CD4-positive, alpha-beta T cell treated with Interleukin-17A for 4 hours (primary cell): ENCODE data around the gene ALKBH8.
A peak's percentile ranks its signal among the peaks of the same experiment; 100 is the strongest.
"Not testable (repeated sequence)": the region's sequence is repeated elsewhere in the genome, so short reads cannot be mapped to it uniquely, and the experiment has no call there.

Experiments used
- DNase-seq: peaks from one replicate; pipeline ENCODE4 v3.0.0-alpha.2; 2020; ENCODE audit warnings: mixed read lengths

Gene ALKBH8

DNA sequence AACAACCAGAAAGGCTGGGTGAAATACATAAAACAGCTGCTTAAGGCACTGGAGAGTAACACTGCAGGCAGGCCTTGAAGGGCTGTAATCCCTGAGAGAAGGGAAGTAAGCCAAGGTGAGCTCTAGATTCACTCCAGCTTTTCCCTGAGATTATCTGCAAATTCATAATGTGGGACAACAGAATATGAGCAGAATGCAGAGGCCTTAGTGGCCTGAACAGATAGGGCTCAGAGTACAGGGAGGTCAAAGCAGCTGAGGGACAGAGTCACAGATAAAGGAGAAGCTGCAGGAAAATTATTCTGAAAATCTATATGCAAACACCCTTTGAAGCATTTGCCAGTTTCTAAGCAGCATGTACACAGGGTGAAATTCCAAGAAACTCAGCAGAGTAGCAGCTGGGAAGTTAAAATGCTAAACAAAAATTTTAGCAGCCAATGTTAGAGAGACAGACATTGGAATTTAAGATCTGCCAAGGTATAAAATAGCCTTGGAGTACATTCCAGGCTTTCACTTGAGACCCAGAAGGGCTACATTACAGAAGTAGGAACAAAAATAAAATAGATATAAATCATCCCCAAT, 59.8 kb downstream of the ALKBH8 start:
- DNase-seq: no peak

- no peak for DNase-seq
These were observed 60.6 kb downstream of the ALKBH8 start for GRCh38 chr11:107504981-107505380.

GRCh38 chr11:107501713-107502112, 63.8 kb downstream of the ALKBH8 start:
- DNase-seq: no peak

GRCh38 chr11:107497371-107497770, 68.2 kb downstream of the ALKBH8 start:
- DNase-seq: not testable (repeated sequence)

- no peak for DNase-seq
These were observed 69.5 kb downstream of the ALKBH8 start for GRCh38 chr11:107496011-107496410.

- no peak for DNase-seq
These were observed 71.5 kb downstream of the ALKBH8 start for GRCh38 chr11:107494055-107494454.

DNA sequence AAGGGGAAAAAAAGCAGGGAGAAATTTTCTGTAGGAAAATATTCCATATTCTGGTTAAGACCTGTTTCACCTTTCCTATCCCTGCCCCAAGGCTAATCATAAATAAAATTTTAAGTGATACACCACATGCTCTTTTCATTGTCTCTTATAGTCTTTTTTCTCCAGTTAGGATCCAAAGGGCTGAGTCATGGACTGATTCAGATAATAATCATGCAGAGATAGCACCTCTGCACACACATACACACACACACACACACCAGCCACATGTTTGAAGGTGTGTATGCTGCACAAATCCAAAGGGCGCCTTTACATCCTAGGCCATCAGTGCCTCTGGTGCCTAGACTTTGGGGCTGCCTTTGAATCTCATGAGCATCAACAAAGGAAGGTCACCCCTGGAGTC, 72.4 kb downstream of the ALKBH8 start:
- no peak for DNase-seq

- no peak for DNase-seq
These were observed 74.7 kb downstream of the ALKBH8 start for GRCh38 chr11:107490836-107491235.

GRCh38 chr11:107482234-107482633, 83.3 kb downstream of the ALKBH8 start:
- DNase-seq: no peak

DNA sequence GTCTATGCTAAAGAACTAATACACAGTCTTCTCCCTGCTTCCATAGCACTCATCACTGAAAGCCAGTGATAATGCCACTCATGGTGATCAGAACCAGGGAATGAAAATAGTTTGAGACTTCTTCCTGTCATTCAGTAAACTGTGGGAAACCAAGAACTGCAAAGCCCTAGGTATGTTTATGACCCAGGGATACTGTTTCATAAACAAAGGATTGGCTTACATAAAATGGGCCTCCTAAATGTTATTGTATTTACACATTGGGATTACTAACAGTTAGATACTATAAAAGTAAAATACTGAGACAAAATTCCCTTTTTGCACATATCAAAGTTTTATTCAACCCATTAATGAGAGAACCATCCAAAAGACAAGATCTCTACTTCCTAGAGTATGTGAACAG, 86.6 kb downstream of the ALKBH8 start:
- no peak for DNase-seq

DNA sequence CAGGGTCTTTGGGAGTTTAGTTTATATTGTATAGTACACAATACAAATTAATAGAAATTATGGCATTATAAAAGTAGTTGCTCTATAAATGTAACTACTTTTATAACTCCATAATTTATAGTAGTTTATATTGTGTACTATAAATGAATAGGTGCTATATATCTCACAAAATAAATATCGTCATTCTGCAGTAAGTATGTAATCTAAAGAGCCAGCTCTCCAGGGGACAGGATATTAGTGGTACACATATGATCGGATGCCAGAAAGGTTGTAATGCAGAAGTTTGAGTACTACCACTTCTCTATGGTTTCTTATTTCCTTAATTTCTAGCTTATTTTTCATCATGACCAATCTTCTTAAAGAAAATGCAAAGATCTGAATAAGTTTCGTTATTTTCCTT, 87.7 kb downstream of the ALKBH8 start:
- no peak for DNase-seq

- no peak for DNase-seq
These were observed 91.7 kb downstream of the ALKBH8 start for GRCh38 chr11:107473792-107474191.

DNA sequence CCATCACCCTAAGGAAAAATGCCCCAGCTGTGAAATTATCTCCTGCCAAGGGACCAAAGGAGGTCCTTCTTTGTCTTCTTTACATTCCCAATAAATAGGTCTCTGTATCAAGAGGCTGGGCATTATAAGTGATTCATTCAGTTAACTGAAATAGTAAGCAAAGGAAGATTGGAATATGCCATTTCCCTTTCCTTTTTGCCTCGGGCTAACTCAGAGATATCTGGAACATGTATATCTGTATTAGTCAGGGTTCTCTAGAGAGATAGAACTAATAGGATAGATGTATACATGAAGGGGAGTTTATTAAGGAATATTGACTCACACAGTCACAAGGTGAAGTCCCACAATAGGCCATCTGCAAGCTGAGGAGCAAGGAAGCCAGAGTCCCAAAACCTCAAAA, 92.6 kb downstream of the ALKBH8 start:
- DNase-seq: no peak

- no peak for DNase-seq
These were observed 96.9 kb downstream of the ALKBH8 start for GRCh38 chr11:107468596-107468995.

DNA sequence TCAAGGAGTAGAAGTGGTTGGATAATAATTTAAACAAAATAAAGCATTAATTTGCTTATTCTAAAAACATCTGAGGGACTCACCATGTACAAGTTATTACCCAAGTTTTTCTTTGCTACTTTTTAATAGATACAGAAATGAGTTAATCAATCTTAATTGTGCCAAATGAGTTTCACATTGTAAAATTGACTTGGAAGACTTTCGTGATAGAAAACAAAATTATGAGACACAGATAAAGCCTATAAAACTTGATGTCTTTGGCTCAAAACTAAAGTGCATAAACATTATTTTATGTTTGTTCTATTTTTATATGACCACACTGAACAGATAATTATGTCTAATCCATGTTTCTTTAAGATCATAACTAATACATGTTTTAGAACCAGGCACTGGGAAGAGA, 97.8 kb downstream of the ALKBH8 start:
- DNase-seq: no peak

DNA sequence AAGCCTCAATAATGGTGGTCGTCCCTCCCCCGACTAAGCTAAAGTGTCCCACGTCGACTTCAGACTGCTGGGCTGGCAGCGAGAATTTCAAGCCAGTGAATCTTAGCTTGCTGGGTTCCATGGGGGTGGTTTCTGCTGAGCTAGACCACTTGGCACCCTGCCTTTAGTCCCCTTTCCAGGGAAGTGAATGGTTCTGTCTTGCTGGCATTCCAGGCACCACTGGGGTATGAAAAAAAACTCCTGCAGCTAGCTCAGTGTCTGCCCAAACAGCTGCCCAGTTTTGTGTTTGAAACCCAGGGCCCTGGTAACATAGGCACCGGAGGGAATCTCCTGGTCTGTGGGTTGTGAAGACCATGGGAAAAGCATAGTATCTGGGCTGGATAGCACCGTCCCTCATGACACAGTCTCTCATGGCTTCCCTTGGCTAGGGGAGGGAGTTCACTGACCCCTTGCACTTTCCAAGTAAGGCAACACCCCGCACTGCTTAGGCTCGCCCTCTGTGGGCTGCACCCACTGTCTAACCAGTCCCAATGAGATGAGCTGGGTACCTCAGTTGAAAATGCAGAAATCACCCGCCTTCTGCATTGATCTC, 99.2 kb downstream of the ALKBH8 start:
- DNase-seq: not testable (repeated sequence)

- peak; percentile 89 for DNase-seq
These were observed 107.8 kb downstream of the ALKBH8 start, which contains the start of gene CWF19L2 for GRCh38 chr11:107457558-107458271. TSS of gene CWF19L2 (minus strand) at chr11:107457825. CDS start at chr11:107457816, 9 bp downstream.

DNA sequence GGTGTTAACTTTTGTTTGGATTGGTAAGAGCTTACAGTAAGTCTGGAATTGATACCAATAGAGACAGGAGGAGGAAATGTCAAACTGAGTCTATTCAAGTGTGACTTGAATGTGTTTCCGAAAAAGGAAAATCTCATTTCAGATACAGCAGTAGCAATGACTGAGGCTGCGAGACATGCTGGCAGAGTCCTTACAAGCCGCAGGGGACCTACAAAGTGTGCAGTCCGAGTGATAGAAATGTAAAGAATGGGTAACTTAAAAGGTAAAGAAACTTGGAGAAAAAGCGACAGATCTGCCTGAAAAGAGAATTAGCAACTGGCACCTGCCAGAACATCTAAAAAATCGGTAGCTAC, 108.4 kb downstream of the ALKBH8 start:
- DNase-seq: peak; percentile 13

GRCh38 chr11:107453594-107454286, 111.8 kb downstream of the ALKBH8 start:
- no peak for DNase-seq
